ENCODE data around the gene TCEANC2. TPM values are rescaled to one million over a fixed set of nuclear protein-coding genes. Genes with fewer than 3 reads are reported as not detected.
"Not testable (repeated sequence)": the region's sequence is repeated elsewhere in the genome, so short reads cannot be mapped to it uniquely, and the experiment has no call there.

TCEANC2 gene
- total RNA-seq, 2 donors from 2014 or later: 14.7 to 15.2 TPM

GRCh38 chr1:54091666-54092065 is 38.3 kb downstream of the TCEANC2 start:
- Mint-ChIP-seq H3K4me3 (no peak overlapping the region), H3K27ac (no peak overlapping the region), H3K27me3 (no peaks in the 10 kb centered on the region), H3K36me3 (ENCODE audit: low read depth) (peaks cover 35% of the 10 kb centered on the region), H3K9me3 (no peaks in the 10 kb centered on the region), H3K4me1 (peaks cover 6% of the 10 kb centered on the region)
- ATAC-seq (replicated peaks): no peak

GRCh38 chr1:54094001-54094729 is 40.8 kb downstream of the TCEANC2 start:
- Mint-ChIP-seq H3K36me3 (ENCODE audit: low read depth) (peaks cover 46% of the 10 kb centered on the region), H3K4me3 (no peak overlapping the region), H3K27me3 (no peaks in the 10 kb centered on the region), H3K27ac (no peak overlapping the region), H3K4me1 (peaks cover 6% of the 10 kb centered on the region), H3K9me3 (no peaks in the 10 kb centered on the region)
- ATAC-seq (replicated peaks): no peak

GRCh38 chr1:54094730-54095105 is 41.3 kb downstream of the TCEANC2 start:
- H3K4me1 Mint-ChIP-seq; H3K4me3 Mint-ChIP-seq; H3K27me3 Mint-ChIP-seq; H3K27ac Mint-ChIP-seq; ATAC-seq (replicated peaks); H3K9me3 Mint-ChIP-seq: not testable (repeated sequence)
- peaks cover 48% of the 10 kb centered on the region for H3K36me3 Mint-ChIP-seq (ENCODE audit: low read depth)

- no peak overlapping the region for H3K27ac Mint-ChIP-seq
Observed at GRCh38 chr1:54095546-54096226, 42.3 kb downstream of the TCEANC2 start.

GRCh38 chr1:54096227-54096876 is 42.9 kb downstream of the TCEANC2 start:
- Mint-ChIP-seq H3K36me3 (ENCODE audit: low read depth) (peaks cover 58% of the 10 kb centered on the region), H3K27me3 (no peaks in the 10 kb centered on the region), H3K4me3 (no peak overlapping the region), H3K9me3 (no peaks in the 10 kb centered on the region), H3K4me1 (peaks cover 6% of the 10 kb centered on the region), H3K27ac (no peak overlapping the region)
- ATAC-seq (replicated peaks): no peak

More at GRCh38 chr1:54095546-54096226, 42.3 kb downstream of the TCEANC2 start:
- H3K27me3 Mint-ChIP-seq: no peaks in the 10 kb centered on the region
- no peak overlapping the region for H3K4me3 Mint-ChIP-seq
- peaks cover 6% of the 10 kb centered on the region for H3K4me1 Mint-ChIP-seq
- ATAC-seq (replicated peaks): no peak
- H3K9me3 Mint-ChIP-seq: no peaks in the 10 kb centered on the region
- peaks cover 53% of the 10 kb centered on the region for H3K36me3 Mint-ChIP-seq (ENCODE audit: low read depth)

- ATAC-seq (replicated peaks): no peak
- Mint-ChIP-seq H3K27me3 (no peaks in the 10 kb centered on the region), H3K9me3 (no peaks in the 10 kb centered on the region), H3K27ac (no peak overlapping the region), H3K4me3 (no peak overlapping the region), H3K36me3 (ENCODE audit: low read depth) (peaks cover 59% of the 10 kb centered on the region), H3K4me1 (peaks cover 6% of the 10 kb centered on the region)
Observed at GRCh38 chr1:54096877-54097240, 43.5 kb downstream of the TCEANC2 start.

- Mint-ChIP-seq H3K27me3 (no peaks in the 10 kb centered on the region), H3K4me3 (no peak overlapping the region), H3K4me1 (peaks cover 2% of the 10 kb centered on the region), H3K27ac (no peak overlapping the region), H3K36me3 (ENCODE audit: low read depth) (peaks cover 56% of the 10 kb centered on the region), H3K9me3 (no peaks in the 10 kb centered on the region)
- no peak for ATAC-seq (replicated peaks)
Observed at GRCh38 chr1:54099061-54099610, 45.7 kb downstream of the TCEANC2 start.

- no peak overlapping the region for H3K27ac Mint-ChIP-seq
- peaks cover 52% of the 10 kb centered on the region for H3K36me3 Mint-ChIP-seq (ENCODE audit: low read depth)
- H3K9me3 Mint-ChIP-seq: no peaks in the 10 kb centered on the region
- H3K4me1 Mint-ChIP-seq: no peaks in the 10 kb centered on the region
- H3K27me3 Mint-ChIP-seq: no peaks in the 10 kb centered on the region
- no peak for ATAC-seq (replicated peaks)
- no peak overlapping the region for H3K4me3 Mint-ChIP-seq
Observed at GRCh38 chr1:54100500-54100899, 47.1 kb downstream of the TCEANC2 start.

- Mint-ChIP-seq H3K4me1 (no peaks in the 10 kb centered on the region), H3K27me3 (no peaks in the 10 kb centered on the region), H3K36me3 (ENCODE audit: low read depth) (peaks cover 24% of the 10 kb centered on the region), H3K4me3 (no peak overlapping the region), H3K27ac (no peak overlapping the region), H3K9me3 (no peaks in the 10 kb centered on the region)
- ATAC-seq (replicated peaks): no peak
Observed at GRCh38 chr1:54103414-54103813, 50.0 kb downstream of the TCEANC2 start.

GRCh38 chr1:54104613-54105012 is 51.2 kb downstream of the TCEANC2 start:
- not testable (repeated sequence) for H3K4me1 Mint-ChIP-seq; H3K27ac Mint-ChIP-seq; H3K9me3 Mint-ChIP-seq; H3K4me3 Mint-ChIP-seq; H3K27me3 Mint-ChIP-seq; ATAC-seq (replicated peaks)
- H3K36me3 Mint-ChIP-seq (ENCODE audit: low read depth): peaks cover 17% of the 10 kb centered on the region

GRCh38 chr1:54105080-54105479 is 51.7 kb downstream of the TCEANC2 start:
- no peak for ATAC-seq (replicated peaks)
- no peaks in the 10 kb centered on the region for H3K9me3 Mint-ChIP-seq
- H3K36me3 Mint-ChIP-seq (ENCODE audit: low read depth): peaks cover 17% of the 10 kb centered on the region
- H3K4me3 Mint-ChIP-seq: no peak overlapping the region
- no peaks in the 10 kb centered on the region for H3K4me1 Mint-ChIP-seq
- no peak overlapping the region for H3K27ac Mint-ChIP-seq
- H3K27me3 Mint-ChIP-seq: no peaks in the 10 kb centered on the region

- peaks cover 10% of the 10 kb centered on the region for H3K36me3 Mint-ChIP-seq (ENCODE audit: low read depth)
- no peak overlapping the region for H3K4me3 Mint-ChIP-seq
- H3K27ac Mint-ChIP-seq: no peak overlapping the region
- no peaks in the 10 kb centered on the region for H3K9me3 Mint-ChIP-seq
- no peaks in the 10 kb centered on the region for H3K4me1 Mint-ChIP-seq
- no peaks in the 10 kb centered on the region for H3K27me3 Mint-ChIP-seq
- no peak for ATAC-seq (replicated peaks)
Observed at GRCh38 chr1:54105736-54106269, 52.4 kb downstream of the TCEANC2 start.

GRCh38 chr1:54107131-54107530 is 53.7 kb downstream of the TCEANC2 start:
- Mint-ChIP-seq H3K4me3 (no peak overlapping the region), H3K27ac (no peak overlapping the region), H3K9me3 (no peaks in the 10 kb centered on the region), H3K4me1 (no peaks in the 10 kb centered on the region), H3K27me3 (no peaks in the 10 kb centered on the region), H3K36me3 (ENCODE audit: low read depth) (peaks cover 5% of the 10 kb centered on the region)
- ATAC-seq (replicated peaks): no peak

- no peaks in the 10 kb centered on the region for H3K9me3 Mint-ChIP-seq
- H3K27ac Mint-ChIP-seq: no peak overlapping the region
- no peaks in the 10 kb centered on the region for H3K27me3 Mint-ChIP-seq
- H3K4me1 Mint-ChIP-seq: no peaks in the 10 kb centered on the region
- H3K4me3 Mint-ChIP-seq: no peak overlapping the region
- ATAC-seq (replicated peaks): no peak
- no peaks in the 10 kb centered on the region for H3K36me3 Mint-ChIP-seq (ENCODE audit: low read depth)
Observed at GRCh38 chr1:54108156-54108555, 54.7 kb downstream of the TCEANC2 start.
